VCaP (cell line): ENCODE results near the gene WNT6.
A peak's percentile ranks its signal among the peaks of the same experiment; 100 is the strongest.

Experiments
- H3K27ac ChIP-seq: fragments of 450-650 bp; 2 replicates; pipeline ENCODE4 v1.5.1; 2017
- TF ChIP-seq, protein P1 (sequence below): fragments of 450-650 bp; conservative IDR thresholded peaks from 2 replicates; pipeline ENCODE4 v1.5.1; 2017; ENCODE audit warnings: mild to moderate bottlenecking, moderate library complexity

The WNT6 gene

DNA sequence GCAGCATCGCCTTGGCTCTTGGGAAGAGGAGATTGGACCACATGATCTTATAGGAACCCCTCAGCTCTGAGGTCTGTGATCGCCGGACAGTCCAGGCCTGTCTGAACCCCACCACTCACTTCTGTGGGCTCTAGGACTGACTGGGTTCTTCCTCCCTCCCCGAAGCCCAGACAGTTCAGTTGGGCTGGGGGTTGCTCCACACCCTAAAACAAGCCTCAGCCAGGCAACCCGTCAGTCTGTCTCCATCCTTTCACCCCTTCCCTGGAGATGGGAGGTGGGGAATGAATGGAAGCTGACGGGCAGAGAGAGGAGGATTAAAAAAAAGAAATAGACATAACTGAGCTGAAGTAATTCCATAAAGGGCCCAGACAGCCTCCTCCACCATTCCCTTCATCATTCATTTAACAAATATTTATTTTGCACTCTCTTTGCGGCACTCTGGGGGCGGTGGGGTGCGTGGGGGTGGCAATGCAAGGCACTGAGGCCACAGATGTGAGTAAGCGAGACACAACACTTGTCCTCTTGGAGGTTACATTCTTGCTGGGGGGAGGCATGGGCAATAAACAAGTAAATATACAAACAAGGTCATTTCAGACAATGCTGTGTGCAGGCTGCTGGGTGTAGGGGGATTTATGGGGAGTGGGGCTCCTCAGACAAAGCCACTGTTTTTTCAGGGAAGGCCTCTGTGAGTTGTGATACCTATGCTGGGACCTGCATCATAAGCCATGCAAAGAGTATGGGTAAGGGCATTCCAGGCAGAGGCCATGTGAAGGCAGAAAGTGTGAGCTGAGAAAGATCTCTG is 33.9 kb downstream of the WNT6 start:
- TF ChIP-seq, protein P1, sequence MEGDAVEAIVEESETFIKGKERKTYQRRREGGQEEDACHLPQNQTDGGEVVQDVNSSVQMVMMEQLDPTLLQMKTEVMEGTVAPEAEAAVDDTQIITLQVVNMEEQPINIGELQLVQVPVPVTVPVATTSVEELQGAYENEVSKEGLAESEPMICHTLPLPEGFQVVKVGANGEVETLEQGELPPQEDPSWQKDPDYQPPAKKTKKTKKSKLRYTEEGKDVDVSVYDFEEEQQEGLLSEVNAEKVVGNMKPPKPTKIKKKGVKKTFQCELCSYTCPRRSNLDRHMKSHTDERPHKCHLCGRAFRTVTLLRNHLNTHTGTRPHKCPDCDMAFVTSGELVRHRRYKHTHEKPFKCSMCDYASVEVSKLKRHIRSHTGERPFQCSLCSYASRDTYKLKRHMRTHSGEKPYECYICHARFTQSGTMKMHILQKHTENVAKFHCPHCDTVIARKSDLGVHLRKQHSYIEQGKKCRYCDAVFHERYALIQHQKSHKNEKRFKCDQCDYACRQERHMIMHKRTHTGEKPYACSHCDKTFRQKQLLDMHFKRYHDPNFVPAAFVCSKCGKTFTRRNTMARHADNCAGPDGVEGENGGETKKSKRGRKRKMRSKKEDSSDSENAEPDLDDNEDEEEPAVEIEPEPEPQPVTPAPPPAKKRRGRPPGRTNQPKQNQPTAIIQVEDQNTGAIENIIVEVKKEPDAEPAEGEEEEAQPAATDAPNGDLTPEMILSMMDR: no peak
- peak overlapping the region; percentile 74 for H3K27ac ChIP-seq

DNA sequence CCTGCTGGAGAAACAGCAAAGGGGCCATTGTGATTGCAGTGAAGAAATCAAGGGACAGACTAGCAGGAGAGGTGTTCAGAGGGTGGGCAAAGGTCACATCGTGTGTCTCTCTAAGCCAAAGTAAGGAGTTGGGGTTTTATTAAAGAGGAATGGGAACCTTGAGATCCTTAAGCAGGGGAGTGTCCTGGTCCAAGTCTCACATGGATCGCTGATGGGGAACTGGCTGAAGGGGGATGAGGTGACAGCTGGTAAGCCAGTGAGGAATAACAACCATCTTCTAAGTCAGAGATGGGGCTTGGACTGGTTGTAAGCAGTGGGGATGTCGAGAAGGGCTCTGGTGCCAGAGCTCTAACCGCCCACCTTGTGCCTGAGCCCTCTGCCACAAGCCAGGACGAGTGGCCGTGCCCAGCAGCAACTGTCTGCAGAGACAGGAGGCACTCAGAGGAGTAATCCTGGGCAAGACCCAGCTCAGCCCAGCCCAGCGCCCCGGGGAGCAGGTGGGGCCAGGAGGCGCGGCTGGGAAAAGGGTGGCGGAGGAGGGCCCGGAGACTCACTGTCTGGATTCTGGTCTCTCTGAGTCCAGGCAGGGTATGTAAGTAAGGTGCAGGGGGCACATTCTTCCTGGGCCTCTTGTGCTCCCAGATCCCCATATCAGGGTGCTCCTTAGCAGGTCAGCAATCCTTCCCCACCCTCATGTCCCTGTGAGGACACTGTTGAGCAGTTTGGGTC is 34.7 kb downstream of the WNT6 start:
- no peak overlapping the region for H3K27ac ChIP-seq
- TF ChIP-seq, protein P1: no peak

DNA sequence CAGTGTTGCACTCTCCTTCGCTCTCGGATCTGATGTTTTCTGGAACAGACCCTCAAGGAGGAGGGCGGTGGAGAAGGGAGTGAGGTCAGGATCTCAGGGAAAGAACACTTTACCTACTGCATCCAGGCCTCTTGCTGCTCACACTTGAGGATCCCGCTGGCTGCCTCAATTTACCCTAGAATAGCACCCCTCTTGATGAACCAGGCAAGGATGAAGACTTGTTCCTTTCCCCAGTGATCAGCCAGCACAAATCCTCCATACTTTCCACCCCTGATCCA is 35.2 kb downstream of the WNT6 start:
- no peak overlapping the region for H3K27ac ChIP-seq
- TF ChIP-seq, protein P1: no peak

GRCh38 chr2:218895326-218895725 is 35.7 kb downstream of the WNT6 start:
- H3K27ac ChIP-seq: no peak overlapping the region
- TF ChIP-seq, protein P1: no peak

- no peak overlapping the region for H3K27ac ChIP-seq
- TF ChIP-seq, protein P1: no peak
Measured at GRCh38 chr2:218895759-218896500, 36.3 kb downstream of the WNT6 start.

DNA sequence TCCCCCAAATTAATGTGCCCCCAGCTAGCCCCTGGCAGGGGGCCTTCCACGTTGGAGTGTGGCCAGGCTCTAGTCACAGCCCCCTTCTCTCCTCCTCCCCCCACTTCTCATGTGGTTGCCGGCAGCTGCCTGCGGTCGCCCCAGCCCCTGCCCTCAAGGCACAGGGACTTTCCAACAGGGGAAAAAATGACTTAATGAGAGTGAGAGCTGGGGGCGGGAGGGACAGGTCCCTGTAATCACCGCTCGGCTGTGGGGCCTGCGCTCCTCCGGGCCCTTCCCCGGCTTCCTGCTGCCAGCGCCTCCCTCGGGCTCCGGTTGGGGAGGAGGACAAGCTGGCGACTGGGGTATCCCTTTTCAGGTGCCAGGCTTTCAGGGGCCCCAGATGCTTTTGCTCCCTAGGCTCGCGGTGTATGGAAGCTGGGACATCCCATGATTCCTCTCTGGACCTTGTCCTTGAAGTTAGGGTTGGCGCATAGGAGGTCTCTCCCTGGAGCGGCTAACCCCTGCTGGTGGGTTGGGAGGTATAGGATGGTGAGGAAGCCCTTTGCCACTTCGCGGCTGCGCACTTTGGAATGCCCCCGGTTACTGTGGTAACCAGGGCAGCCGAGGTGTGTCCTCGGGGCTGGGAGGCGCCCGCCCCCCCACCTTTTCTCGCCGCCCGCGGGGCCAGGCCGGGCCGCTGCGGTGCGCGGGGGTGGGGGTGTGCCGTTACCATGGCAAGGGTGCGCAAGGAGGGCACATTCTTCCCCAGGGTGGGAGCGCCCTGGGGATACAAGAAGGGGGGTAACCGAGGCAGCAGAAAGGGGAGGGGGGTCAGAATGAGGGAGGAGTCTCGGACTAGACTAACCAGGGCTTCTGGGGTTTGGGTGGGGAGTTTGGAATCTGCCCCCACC is 37.1 kb downstream of the WNT6 start:
- TF ChIP-seq, protein P1: no peak
- H3K27ac ChIP-seq: no peak overlapping the region
